ENCODE data around the gene ABCB8.

Gene ABCB8

GRCh38 chr7:151088856-151089699 lies 60.8 kb downstream of the ABCB8 start:
- no peak for DNase-seq

- no peak for DNase-seq
These were observed 61.9 kb downstream of the ABCB8 start for GRCh38 chr7:151089893-151090730.

GRCh38 chr7:151091003-151091402 lies 62.8 kb downstream of the ABCB8 start:
- no peak for DNase-seq

- no peak for DNase-seq
These were observed 63.2 kb downstream of the ABCB8 start for GRCh38 chr7:151091431-151091830.

GRCh38 chr7:151091988-151092387 lies 63.7 kb downstream of the ABCB8 start:
- DNase-seq, result no peak

GRCh38 chr7:151093748-151094147 lies 65.5 kb downstream of the ABCB8 start:
- no peak for DNase-seq

- DNase-seq, result no peak
These were observed 66.4 kb downstream of the ABCB8 start for GRCh38 chr7:151094675-151095074.

GRCh38 chr7:151095123-151095797 lies 67.0 kb downstream of the ABCB8 start:
- no peak for DNase-seq

- no peak for DNase-seq
These were observed 67.7 kb downstream of the ABCB8 start for GRCh38 chr7:151095828-151096475.
